Right renal cortex interstitium (tissue), 3 donors: ENCODE results near the gene STK24. TPM values are rescaled to one million over a fixed set of nuclear protein-coding genes. Genes with fewer than 3 reads are reported as not detected.

Experiments
- DNase-seq, 3 donors: peaks; one replicate each; pipeline ENCODE4 v3.0.0-alpha.2; 2013; ENCODE audit warnings: low read depth in 3 of 3, low spot score in 2 of 3
- polyA plus RNA-seq, 3 donors: library from polyadenylated mRNA; unstranded; fragments of 120-200 nt; gene quantifications; one replicate each; pipeline ENCODE4 v1.2.1, GENCODE V29; 2013; ENCODE audit not compliant: insufficient read length in 3 of 3

STK24 gene
- polyA plus RNA-seq, 3 donors: 114 to 117 (median 116) TPM

DNA sequence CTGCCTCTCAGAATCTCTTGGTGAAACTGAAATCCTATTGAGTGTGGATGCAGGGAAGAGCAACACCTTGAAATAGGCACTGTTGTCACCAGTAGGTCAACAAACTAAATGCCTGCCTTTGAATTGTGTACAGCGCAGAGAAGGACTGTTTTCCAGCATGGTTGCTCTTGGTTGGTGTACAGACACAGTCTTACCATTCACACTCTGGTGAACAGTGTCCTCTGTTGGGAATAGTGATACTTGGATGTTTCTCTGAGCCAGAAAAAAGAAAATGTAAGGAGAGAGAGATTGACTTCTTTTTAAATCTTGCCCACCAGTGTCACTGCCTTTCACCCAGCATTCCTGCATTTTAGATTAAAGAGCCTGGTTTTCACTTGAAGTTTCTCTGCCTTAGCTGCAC lies 179.7 kb downstream of the STK24 start:
- DNase-seq: no peak

DNA sequence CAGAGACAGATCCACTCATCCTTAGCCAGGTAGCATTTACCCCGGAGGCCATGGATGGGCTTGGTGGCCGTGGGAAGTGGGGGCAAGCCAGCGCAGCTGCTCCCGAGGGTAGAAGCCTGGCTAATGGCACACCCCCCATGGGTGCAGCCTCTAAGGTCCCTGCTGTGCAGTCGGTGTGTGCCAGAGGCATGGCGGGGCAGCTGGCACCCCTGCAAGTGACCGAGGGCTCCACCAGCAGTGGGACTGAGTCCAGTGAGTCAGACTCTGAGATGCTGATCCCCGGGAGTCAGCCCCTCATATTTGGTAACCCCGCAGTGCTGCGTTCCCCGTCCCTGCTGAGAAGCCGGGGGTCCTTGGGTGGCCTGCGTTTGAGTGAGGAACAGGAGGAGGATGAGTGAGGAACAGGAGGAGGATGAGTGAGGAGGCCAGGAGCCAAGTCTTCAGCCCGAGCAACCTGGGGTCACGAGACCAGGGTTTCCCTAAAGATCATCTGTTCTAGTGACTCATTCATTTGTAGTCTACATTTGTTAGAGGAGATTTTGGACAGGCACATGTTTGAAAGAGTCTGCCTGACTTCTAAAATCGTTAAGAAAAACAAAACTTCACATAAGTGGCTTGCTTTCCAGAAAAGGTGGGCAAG lies 180.7 kb downstream of the STK24 start:
- DNase-seq: no peak

Other genes with a start within 250 kb of the STK24 start
- gene SLC15A1, start 175.6 kb upstream of the STK24 start, polyA plus RNA-seq: 10 to 100 TPM in 1 of 3 donors, 1 to 10 TPM in 2; 7.4 to 10.1 (median 7.6) TPM